HuH-7.5 (cell line): ENCODE measurements around the gene BCR.

Experiments used
- DNase-seq: peaks from one replicate; pipeline ENCODE4 v3.0.0; 2011; ENCODE audit warnings: low spot score

Gene BCR

GRCh38 chr22:23177197-23177596, 3.1 kb upstream of the BCR start:
- DNase-seq, result no peak

DNA sequence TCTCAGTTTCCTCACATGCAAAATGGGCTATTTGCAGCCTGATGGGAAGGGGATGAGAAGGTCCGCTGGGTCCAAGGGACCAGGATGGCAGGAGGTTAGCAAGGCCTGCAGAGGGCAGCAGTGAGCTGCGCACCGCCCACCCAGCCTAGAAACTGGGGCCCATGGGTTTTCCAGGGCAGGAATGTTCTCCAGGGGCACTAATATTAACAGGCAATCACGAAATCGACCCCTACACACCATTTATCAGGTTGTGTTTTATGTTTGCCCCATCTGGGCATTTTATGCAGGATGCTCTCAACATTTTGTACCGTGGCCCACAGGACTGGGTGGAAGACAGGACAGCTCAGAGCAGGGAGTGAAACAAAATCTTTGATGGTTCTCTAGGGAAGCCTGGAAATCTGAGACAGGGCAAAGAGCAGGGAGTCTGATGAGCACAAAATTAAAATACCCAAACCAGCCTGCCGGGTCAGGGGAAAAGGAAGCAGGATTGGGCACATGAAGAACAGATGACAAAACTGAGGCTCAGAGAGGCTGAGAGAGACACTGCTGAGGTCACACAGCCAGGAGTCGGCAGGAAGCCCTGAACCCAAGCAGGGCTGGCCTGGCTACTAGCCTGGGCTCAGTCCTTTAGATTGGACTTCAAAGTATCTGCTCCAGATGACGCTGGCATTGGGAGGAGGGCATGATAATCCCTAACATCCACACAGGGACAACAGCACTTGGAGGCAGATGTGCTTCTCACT, 1.6 kb upstream of the BCR start:
- peak; percentile 96 for DNase-seq

DNA sequence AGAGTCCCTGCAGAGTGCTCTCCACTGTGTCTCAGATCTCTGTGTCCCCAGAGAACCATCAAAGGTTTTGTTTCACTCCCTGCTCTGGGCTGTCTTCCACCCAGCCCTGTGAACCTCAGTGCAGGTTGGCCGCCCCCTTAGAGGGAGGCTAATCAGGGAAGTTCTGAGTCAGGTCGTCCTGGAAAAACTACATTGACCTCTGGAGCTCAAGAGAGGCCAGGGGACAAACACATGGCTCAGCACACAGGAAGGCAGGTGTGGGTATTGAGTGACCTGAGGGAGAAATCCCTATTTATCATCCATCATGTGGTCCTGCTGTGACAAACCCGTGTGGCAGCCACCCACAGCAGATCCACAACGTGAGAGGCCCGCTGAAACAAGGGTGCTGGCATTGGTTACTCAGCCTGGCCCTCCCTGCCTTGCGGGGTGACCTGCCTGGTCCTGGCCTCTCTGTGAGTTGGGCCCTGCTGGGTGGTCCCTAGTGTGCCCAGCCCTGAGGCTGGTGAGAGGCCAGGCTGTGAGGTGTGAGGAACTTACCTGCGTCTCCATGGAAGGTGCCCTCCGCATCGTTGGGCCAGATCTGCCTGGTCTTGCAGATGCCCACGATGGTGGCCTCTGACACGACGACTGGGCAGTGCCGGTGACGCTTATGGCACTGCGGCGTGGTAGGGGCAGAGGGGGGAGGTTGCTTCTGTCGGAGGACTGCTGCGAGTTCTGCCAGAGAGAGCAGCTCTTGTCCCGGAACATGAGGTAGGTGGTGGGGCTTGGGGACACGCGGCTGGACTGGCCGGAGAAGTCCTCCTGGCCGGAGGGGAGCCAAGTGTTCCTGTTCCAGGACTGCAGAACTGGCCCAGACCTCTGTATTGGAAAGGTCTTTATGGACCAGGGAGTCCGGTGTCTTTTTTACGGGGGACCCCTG, 669 bp upstream of the BCR start:
- peak; percentile 44 for DNase-seq

DNA sequence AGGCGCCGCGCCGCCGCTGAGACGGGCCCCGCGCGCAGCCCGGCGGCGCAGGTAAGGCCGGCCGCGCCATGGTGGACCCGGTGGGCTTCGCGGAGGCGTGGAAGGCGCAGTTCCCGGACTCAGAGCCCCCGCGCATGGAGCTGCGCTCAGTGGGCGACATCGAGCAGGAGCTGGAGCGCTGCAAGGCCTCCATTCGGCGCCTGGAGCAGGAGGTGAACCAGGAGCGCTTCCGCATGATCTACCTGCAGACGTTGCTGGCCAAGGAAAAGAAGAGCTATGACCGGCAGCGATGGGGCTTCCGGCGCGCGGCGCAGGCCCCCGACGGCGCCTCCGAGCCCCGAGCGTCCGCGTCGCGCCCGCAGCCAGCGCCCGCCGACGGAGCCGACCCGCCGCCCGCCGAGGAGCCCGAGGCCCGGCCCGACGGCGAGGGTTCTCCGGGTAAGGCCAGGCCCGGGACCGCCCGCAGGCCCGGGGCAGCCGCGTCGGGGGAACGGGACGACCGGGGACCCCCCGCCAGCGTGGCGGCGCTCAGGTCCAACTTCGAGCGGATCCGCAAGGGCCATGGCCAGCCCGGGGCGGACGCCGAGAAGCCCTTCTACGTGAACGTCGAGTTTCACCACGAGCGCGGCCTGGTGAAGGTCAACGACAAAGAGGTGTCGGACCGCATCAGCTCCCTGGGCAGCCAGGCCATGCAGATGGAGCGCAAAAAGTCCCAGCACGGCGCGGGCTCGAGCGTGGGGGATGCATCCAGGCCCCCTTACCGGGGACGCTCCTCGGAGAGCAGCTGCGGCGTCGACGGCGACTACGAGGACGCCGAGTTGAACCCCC, 798 bp downstream of the BCR start:
- DNase-seq, result peak; percentile 64

DNA sequence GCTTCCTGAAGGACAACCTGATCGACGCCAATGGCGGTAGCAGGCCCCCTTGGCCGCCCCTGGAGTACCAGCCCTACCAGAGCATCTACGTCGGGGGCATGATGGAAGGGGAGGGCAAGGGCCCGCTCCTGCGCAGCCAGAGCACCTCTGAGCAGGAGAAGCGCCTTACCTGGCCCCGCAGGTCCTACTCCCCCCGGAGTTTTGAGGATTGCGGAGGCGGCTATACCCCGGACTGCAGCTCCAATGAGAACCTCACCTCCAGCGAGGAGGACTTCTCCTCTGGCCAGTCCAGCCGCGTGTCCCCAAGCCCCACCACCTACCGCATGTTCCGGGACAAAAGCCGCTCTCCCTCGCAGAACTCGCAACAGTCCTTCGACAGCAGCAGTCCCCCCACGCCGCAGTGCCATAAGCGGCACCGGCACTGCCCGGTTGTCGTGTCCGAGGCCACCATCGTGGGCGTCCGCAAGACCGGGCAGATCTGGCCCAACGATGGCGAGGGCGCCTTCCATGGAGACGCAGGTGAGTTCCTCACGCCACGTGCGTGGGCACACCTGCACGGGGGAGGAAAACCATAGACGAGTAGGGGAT, 1.5 kb downstream of the BCR start:
- no peak for DNase-seq

GRCh38 chr22:23182309-23183060, 2.2 kb downstream of the BCR start:
- no peak for DNase-seq

- peak; percentile 84 for DNase-seq
These were observed 2.9 kb downstream of the BCR start for GRCh38 chr22:23183061-23183698.

DNA sequence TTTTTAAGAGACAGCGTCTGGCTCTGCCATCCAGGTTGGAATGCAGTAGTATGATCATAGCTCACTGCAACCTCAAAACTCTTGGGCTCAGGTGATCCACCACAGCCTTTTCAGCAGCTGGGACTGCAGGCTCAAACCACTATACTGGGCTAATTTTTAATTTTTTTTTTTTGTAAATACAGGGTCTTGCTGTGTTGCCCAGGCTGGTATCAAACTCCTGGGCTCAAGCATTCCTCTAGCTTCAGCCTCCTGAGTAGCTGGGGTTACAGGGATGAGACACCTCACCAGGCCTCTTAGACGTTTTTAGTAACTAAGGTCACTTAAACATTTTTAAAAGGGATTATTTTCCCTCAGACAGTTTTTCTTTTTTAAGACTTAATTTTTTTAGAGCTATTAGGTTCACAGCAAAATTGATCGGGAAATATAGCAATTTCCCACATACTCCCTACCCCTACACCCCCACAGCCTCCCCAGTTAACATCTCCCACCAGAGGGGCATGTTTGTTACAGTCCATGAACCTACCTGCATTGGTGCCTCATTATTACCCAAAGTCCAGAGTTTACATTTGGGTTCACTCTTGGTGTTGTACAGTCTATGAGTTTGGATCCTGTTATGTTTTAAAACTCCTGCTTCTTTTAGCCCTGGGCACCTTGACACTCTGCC, 3.9 kb downstream of the BCR start:
- DNase-seq, result no peak

DNA sequence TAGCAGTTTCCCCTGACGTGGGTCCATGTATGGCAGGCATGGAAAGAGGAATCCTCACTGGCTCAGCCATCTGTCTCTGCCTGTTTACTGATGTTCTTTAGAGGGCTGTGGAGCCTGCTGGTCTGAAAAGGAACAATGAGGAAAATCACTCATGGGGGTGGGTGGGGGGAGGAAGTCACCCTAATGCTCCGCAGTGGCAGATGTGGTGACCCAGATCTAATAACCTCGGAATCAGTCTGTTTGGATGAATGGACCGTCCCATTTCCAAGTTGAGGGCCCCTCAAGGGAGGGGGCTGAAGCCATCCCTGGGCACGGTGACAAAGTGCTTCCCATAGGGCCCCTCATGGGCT, 4.4 kb downstream of the BCR start:
- DNase-seq, result no peak

DNA sequence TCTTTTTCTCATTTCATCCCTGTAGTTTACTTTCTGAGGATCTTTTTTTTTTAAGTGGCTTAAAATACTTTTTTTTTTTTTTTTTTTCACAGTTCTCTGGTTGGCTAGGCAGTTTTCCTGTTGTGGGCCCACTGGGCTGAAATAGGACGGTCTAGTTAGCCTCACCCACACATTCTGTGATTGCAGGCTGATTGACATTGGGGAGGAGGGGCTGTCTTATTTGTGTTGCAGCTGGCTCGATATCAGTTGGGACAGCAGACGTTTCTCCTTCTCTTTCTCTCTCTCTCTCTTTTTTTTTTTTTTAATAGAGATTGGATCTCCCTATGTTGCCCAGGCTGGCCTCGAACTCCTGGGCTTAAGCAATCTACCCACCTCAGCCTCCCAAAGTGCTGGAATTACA, 6.9 kb downstream of the BCR start:
- DNase-seq, result no peak

GRCh38 chr22:23187871-23188700, 7.8 kb downstream of the BCR start:
- DNase-seq, result no peak

DNA sequence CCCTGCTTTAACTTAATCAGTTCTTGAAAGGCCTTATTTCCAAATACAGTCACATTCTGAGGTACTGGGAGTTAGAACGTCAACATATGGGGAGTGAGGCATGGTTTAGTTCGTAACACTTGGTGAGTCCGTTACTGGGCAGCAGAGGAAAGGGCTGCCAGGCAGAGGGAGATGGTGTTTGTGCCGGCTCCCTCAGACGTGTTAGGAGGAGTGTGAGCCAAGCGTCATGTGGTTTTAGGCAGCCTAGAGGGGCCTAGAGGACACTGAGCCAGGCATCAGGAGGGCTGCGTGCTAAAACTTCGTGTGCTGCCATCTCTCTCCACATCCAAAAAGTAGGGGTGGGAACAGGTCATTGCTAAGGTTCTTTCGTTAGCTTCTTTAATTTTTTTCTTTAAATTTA, 10.2 kb downstream of the BCR start:
- DNase-seq, result no peak

GRCh38 chr22:23192133-23192532, 11.8 kb downstream of the BCR start:
- DNase-seq, result no peak

DNA sequence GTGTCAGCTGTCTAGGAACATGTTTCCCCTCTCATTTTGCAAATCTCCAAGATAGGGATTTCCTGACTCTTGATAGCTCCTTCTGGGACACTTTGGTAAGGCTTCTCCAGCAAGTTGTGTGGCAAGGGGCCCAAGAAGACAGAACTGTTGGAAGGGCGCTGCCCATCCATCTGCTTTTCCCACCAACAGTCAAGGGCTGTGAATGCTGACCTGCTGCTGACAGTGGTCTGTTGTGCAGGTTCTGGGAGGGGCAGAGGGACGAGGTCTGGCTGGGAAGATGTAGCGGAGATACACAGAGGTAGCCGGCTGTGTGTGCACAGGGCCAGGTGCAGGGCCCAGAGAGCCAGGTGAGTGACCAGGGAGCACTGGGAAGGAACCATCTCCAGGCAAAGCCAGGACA, 12.2 kb downstream of the BCR start:
- DNase-seq, result no peak

DNA sequence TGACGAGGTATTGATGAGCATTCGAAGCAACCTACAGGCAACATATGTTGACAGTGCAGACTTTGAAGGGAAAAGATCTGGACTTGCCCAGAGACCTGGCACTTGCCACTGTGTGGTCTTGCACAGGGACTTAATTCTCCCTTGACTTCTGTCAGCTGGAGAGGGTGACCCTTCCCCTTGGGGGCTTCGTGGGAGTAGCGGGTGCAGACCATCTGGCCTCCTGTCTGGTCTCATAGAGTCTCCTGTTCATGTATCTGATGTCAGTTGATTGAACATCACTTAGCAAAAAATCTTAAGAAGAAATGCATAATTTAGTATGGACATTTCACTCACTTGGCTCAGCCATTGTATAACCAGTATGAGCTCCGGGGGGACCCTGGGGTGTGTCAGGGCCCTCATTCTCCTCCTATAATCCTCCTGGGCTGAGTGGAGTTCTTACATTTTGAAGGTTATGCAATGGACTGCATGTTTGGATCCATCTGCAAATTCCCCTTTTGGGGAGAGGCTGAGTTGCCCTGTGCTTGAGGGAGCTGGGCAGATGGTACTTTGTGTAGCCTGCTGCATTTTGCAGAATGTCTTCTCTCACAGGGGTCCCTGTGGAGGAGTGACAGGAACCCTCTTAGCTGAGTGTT, 13.0 kb downstream of the BCR start:
- no peak for DNase-seq

DNA sequence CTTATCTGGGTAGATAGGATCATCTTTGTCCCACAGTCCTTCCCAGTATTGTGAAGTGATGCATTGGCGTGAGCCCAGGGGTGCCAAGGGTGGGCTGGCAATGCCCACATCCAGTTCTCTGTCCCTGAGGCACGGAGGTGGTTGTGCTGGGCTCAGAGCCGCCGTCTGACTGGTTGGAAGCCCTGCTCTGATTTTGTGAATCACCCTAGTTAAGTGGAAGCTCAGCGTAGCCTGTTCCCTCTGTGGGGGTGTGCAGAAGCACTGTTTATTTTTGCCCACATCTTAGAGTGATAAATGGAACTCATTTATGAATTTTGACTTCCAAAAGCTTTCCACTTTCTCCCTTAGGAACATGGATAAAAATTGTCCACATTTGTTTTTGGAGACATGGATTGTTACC, 13.6 kb downstream of the BCR start:
- no peak for DNase-seq

GRCh38 chr22:23196165-23196564, 15.9 kb downstream of the BCR start:
- DNase-seq, result no peak

DNA sequence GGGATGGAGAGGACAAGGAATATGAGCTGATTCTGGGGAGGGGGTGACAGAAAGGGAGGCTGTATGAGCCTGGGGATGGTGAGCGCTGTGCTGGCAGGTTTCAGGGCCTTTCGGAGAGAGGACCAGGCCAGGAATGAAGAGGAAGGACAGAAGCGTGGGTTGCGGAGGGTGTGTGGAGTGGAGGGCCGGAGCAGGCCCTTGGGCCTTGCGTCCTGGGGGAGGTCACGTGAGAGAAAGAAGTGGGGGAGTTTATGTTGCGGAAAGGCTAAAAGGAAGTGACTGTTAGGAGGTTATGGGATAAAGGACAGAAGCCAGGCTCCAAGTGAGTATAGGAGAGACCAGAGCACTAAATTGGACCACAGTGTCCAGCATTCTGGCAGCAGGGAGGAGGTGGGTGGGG, 17.5 kb downstream of the BCR start:
- no peak for DNase-seq

- no peak for DNase-seq
These were observed 18.9 kb downstream of the BCR start for GRCh38 chr22:23199159-23199558.
